ENCODE data around the gene PRDM16. TPM values are rescaled to one million over a fixed set of nuclear protein-coding genes. Genes with fewer than 3 reads are reported as not detected.
A peak's percentile ranks its signal among the peaks of the same experiment; 100 is the strongest.

PRDM16 gene
- total RNA-seq, 1 experiment from 2014 or later, result 0.95 TPM

DNA sequence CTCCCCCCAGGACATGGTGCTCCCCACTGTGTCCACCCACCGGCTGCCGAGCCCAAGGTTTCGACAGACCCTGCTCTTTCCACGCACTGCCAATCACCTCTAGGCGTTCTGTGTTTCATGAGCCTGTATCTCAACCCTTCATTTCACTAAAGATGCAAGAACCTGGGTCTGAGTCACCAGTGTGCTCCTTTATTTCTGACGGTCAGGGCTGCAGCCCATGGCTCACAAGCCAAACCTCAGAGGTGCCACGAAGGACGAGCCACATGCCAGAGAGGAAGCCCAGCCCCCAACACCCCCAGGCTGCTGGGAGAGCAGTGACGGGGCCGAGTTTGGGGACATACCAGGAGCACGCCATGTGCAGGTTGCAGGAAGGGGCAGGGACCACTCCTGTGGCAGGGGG is 306.2 kb downstream of the PRDM16 start:
- Histone ChIP-seq H3K36me3 (no peaks in the 10 kb centered on the region), H3K4me3 (no peak overlapping the region), H3K27me3 (no peaks in the 10 kb centered on the region), H3K9me3 (no peaks in the 10 kb centered on the region)
- DNase-seq, result no peak

DNA sequence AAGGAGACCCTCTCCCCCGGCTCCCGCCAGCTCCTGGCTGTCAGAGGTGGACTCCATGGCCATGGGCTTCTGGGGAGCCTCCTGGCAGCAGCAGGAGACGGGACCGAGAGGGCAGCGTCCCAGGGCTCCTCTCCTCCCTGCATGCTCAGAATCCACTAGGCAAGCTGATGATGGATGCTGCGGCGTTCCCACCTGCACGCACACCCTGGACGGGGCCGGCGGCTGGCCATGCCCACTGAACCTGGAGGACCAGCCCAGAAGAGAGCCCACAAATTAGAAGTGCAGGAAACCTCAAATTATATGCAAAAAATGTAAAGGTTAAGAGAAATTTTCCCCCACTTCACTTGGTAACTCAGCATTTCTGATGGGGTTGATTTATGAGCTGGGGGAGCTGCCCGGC is 308.2 kb downstream of the PRDM16 start:
- no peaks in the 10 kb centered on the region for H3K36me3 ChIP-seq
- no peak overlapping the region for H3K4me3 ChIP-seq
- H3K9me3 ChIP-seq, result no peaks in the 10 kb centered on the region
- no peaks in the 10 kb centered on the region for H3K27me3 ChIP-seq
- DNase-seq, result no peak

DNA sequence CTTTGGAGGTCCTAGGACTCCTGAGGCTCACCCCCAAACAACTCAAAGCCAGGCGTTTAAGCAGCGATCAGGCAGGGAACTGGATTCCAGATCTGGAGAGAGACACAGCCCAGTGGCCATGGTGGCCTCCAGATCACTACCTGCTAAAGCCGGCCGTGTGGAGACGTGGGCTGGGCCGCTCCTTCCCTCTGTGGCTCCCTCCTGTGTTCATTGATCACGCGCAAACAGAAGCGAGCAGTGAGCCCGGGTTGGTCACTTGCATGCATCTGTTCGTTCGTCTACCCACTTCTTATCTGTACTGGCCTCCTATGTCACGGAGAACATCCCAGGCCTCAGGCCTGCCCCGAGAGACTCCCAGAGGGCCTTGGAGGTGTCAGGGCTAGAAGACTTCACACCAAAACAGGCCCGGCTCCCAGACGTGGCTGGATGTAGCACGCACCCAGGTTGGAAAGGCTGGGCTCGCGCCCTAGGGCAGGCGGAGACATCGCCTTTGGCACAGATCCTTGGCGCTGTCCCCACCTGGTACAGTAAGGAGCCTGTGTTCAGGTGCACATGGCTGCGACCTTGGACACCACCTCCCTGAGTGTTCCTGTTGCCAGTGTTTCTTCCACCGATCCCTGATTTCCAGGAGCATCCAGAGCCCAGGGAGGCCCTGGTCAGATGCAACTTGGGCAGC is 308.7 kb downstream of the PRDM16 start:
- DNase-seq, result no peak
- Histone ChIP-seq H3K9me3 (no peaks in the 10 kb centered on the region), H3K27me3 (no peaks in the 10 kb centered on the region), H3K4me3 (no peak overlapping the region), H3K36me3 (no peaks in the 10 kb centered on the region)

DNA sequence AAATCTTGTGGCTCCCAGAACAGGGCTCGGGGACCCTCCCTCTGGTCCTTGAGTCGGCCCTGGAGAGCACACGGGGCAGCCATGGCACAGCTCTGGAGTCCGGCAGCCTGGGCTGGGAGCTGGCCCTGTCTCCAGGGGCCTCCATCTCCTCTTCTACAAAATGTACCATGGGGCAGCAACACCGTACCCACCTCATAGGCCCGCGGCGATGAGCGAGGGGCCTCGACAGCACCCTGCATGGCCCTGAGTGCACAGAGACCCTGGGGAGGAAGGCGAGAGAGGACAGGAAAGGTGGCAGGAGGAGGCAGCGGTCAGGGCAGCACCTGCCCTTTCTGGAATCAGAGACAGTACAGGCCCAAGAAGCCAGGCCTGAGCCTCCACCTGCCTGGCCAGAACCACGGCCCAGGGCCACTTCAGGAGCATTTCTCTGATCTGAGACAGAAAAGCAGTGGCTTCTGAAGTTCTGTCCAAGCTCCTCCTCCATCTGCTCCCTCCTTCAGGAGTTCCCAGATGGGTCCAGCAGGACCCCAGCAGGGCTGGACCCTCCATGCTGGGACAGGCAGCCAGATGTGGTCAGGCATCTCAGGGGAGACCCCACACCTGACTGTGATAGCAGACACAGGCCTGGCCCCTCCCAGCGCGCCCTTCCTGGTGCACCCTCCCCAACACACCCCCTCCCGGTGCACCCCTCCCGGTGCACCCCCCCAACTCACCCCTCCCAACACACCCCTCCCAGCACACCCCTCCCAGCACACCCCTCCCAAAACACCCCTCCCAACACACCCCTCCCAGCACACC is 309.6 kb downstream of the PRDM16 start:
- H3K36me3 ChIP-seq, result no peaks in the 10 kb centered on the region
- no peaks in the 10 kb centered on the region for H3K9me3 ChIP-seq
- H3K4me3 ChIP-seq, result no peak overlapping the region
- DNase-seq, result no peak
- H3K27me3 ChIP-seq, result no peaks in the 10 kb centered on the region

DNA sequence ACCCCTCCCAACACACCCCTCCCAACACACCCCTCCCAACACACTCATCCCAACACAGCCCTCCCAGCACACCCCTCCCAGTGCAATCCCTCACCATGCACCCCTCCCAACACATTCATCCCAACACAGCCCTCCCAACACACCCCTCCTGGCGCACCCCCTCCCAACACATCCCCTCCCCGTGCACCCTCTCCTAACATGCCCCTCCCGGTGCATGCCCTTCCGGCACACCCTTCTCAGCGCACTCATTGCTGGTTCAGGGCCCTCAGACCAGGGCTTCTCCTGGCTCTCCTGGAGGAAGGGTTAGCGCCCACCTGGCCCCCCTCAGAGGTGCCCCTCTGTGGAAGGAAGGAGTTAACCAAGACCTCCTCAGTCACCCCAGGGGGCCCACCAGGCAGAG is 310.9 kb downstream of the PRDM16 start:
- H3K27me3 ChIP-seq, result no peaks in the 10 kb centered on the region
- no peak for DNase-seq

DNA sequence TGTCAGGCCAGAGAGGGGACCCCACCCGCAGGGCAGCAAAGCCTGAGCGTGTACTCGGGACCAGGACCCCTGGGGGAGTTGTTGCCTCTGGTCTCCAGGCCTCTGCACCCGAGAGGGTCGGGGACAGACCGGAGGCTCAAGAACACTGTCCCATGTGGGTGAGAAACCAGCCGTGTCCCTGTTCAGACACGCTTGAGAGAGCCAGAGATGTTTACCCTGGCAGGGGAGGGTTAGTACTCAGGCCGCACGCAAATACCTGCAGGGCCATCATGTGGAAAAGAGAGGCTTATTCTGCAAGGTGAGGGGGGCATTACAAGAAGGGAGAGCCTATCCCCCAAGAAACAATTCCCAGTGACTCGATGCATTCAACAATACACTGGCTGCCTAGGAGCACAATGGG is 311.5 kb downstream of the PRDM16 start:
- Histone ChIP-seq H3K36me3 (no peaks in the 10 kb centered on the region), H3K4me3 (no peak overlapping the region), H3K9me3 (no peaks in the 10 kb centered on the region), H3K27me3 (no peaks in the 10 kb centered on the region)
- no peak for DNase-seq

More for the DNA sequence above, 310.9 kb downstream of the PRDM16 start:
- no peak overlapping the region for H3K4me3 ChIP-seq
- H3K36me3 ChIP-seq, result no peaks in the 10 kb centered on the region
- no peaks in the 10 kb centered on the region for H3K9me3 ChIP-seq

DNA sequence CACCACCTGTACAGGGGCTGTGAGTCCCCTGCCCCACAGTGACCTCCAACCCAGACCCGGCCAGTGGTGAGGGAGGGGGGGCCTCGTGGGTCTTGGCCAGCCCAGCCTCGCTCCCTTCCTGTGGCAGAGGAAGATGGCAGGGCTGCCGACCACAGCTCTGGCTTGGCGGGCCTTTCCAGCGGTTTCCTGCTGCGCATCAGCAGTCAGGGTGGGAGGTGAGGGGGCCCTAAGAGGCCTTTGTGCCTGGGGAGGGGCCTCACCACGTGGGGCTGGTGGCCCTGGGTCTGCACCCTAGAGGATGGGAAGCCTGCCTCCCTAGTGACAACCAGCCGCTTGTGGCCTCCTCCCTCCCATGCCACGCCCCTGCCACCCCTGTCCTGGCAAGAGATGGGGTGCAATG is 312.9 kb downstream of the PRDM16 start:
- no peak for DNase-seq
- H3K27me3 ChIP-seq, result no peaks in the 10 kb centered on the region

DNA sequence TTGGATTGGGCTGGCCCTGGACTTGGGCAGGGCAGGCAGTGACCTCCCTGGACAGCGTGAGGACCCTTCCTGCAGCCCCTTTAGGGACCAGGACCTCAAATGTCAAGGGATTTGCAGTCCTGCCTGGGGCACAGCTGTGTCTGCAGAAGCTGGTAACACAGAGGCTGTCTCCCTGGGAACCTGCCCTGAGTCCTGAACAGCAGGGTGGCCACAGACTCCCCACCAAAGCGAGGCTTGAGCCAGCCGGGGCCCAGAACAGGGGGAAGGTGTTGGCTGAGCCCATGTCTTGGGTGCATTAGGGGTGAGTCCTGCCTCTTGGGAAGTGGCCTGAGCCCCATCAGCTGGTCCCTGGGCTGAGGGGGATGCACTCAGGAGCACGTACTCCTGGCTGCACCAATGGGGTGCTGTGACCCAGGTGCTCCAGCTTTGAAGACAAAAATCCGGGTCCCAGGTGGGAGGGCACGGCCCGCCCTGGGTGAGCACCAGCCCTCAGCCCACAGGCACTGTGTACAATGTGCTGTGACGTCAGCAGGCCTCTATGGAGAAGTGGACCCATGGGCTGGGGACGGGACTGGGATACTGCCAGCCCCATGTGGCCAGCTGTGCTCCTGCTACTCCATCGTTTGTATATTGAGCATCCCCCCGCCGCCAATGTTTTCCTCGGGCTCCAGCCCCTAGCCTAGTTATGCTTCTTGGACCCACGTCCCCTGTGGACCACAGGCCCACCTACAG is 313.5 kb downstream of the PRDM16 start:
- Histone ChIP-seq H3K9me3 (no peaks in the 10 kb centered on the region), H3K36me3 (no peaks in the 10 kb centered on the region), H3K4me3 (no peak overlapping the region), H3K27me3 (no peaks in the 10 kb centered on the region)
- no peak for DNase-seq

More for the DNA sequence above, 312.9 kb downstream of the PRDM16 start:
- H3K36me3 ChIP-seq, result no peaks in the 10 kb centered on the region
- H3K9me3 ChIP-seq, result no peaks in the 10 kb centered on the region
- no peak overlapping the region for H3K4me3 ChIP-seq

DNA sequence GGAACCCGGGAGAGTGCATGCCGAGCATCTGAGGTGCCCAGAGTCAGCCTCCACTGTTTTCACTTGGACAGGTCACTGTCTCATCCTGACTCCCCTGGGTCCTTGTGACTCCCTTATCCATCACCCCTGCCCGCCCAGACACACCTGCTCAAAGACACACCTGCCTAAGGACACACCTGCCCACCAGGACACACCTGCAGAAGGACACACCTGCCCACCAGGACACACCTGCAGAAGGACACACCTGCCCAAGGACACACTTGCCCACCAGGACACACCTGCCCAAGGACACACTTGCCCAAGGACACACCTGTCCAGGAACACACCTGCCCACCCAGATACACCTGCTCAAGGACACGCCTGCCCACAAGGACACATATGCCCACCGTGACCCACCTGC is 314.7 kb downstream of the PRDM16 start:
- no peak for DNase-seq

DNA sequence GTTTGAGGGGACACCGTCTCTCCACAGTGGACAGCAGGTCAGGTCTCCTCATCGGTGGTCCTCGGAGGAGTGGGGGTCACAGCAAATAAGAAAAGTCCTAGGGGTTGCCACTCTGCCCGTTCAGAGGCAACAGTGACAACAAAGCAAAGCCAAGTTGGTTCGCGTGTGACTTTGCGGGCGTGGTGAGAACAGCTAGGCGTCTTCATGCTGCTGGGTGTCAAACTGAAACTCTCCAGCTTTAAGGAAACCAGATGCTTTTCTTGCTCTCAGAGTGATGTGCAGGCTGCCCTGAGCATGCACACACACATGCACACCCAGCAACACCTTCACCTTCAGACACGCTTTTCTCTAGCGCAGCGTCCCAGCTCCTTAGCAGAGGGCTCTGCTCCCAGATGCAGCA is 315.4 kb downstream of the PRDM16 start:
- peak; percentile 18 for DNase-seq
- Histone ChIP-seq H3K36me3 (no peaks in the 10 kb centered on the region), H3K9me3 (no peaks in the 10 kb centered on the region)

More for the DNA sequence above, 314.7 kb downstream of the PRDM16 start:
- Histone ChIP-seq H3K4me3 (no peak overlapping the region), H3K36me3 (no peaks in the 10 kb centered on the region), H3K9me3 (no peaks in the 10 kb centered on the region), H3K27me3 (no peaks in the 10 kb centered on the region)

DNA sequence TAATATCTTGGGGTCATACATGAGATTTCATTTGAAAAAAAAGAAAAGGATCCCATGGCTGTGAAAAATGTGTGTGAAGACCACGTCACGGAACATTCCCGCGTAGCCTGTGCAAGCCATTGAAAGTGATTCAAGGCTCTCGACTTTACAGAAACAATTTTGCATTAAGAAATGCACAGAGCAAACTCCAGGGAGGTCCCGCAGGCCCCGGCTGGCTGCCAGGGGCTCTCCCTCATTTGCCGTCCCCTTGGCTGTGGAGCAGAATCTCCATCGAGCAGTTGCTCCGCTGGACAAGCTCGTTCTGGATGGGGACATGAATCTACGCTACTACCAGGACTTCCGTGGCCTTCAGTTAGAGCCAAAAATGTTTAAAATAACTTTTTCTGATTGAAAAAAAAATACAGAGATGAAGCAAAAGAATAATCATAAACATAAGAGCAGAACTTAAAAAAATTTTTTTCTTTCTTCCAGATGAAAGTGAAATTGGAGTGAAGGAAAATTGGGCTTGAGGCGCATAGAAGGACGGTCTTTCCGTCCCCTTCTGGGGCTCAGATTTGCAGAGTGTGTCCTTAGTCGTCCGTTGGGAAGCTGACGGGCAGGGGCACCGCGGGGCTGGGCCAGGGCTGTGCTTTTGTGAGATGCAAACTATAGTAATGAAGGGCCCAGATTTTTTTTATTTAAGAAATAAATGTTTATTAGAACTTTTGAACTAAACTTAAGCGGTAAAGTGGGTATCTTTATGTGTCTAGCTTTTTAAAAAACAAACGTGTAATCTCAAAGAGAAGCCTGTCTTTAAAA is 317.4 kb downstream of the PRDM16 start:
- Histone ChIP-seq H3K36me3 (no peaks in the 10 kb centered on the region), H3K9me3 (no peaks in the 10 kb centered on the region), H3K27me3 (no peaks in the 10 kb centered on the region), H3K4me3 (no peak overlapping the region)
- no peak for DNase-seq

More for the DNA sequence above, 315.4 kb downstream of the PRDM16 start:
- H3K27me3 ChIP-seq, result no peaks in the 10 kb centered on the region
- H3K4me3 ChIP-seq, result no peak overlapping the region

DNA sequence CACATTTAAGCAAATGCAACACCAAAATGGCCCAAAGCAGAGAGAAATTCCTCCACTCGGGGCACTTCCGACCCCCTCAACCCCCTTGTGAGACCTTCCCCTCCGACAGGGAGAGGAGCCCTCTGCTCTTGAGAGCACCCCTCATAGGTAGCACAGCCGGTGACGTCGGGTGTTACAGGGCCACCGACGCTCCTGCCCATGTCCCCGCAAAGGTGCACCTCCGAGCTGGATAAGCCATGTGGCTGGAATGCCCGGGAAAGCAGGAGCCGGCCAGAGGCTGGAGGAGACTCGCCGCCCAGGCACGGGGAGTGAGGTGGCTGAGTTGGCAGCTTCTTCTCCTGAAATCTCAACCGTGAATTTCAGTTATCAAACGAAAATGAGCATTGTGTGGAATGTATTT is 318.4 kb downstream of the PRDM16 start:
- H3K9me3 ChIP-seq, result no peaks in the 10 kb centered on the region
- peak; percentile 13 for DNase-seq
- no peaks in the 10 kb centered on the region for H3K36me3 ChIP-seq
- no peaks in the 10 kb centered on the region for H3K27me3 ChIP-seq
- H3K4me3 ChIP-seq, result no peak overlapping the region

DNA sequence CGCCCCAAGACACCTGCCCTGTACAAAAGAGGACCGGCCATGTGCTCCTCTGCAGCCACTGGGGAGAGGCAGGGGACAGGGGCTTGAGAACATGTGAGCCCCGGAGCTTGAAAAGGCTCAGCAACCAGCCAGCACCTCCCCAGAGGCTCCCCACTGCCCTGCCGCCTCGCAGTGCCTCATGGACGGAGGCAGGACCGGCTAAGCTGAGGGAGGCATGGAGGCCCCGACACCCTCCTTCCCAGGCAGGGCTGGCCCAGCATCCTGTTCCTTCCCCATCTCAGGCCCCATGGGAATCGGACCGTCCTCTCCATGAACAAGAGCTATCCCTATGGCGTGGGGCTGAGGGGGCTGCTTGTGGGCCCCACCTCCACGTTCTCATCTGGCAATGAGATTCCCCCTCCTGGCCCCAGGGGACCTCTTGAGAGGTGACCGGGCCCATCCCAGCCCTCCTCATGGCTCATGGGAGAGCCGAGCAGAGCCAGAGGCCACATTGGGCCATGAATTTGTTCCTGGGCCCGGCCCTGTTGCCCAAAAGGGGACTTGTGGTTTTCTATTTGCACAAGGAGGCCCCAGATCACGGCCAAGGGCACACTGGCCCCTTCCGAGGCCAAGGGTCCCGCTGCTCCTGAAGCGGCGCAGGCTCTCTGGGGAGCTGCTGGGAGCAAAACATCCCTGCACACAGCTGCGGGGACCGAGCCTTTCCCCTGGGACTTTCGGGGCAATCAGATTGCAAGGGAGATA is 320.3 kb downstream of the PRDM16 start:
- H3K4me3 ChIP-seq, result no peak overlapping the region
- no peaks in the 10 kb centered on the region for H3K9me3 ChIP-seq
- no peaks in the 10 kb centered on the region for H3K36me3 ChIP-seq
- no peak for DNase-seq
- no peaks in the 10 kb centered on the region for H3K27me3 ChIP-seq

DNA sequence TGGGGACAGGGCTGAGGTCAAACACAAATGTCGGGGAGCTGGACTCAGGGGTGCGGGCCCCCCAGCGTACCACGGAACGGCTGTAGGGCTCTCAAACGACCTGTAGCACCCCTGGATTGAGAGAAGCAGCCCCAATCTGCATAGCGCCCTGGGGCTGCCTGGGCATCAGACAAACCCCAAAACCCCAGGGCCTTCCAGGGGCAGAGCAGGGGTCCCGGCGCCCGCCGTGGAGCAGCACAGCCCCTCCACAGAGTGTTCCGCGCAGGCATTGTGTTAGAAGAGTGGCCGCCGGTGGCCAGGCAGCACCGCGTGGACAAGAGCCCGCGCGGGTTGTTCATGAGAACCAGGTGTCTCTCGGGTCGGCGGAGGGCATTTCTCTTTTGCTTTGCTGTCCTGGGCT is 321.3 kb downstream of the PRDM16 start:
- no peak overlapping the region for H3K4me3 ChIP-seq
- no peaks in the 10 kb centered on the region for H3K36me3 ChIP-seq
- no peak for DNase-seq
- H3K9me3 ChIP-seq, result no peaks in the 10 kb centered on the region
- H3K27me3 ChIP-seq, result no peaks in the 10 kb centered on the region

DNA sequence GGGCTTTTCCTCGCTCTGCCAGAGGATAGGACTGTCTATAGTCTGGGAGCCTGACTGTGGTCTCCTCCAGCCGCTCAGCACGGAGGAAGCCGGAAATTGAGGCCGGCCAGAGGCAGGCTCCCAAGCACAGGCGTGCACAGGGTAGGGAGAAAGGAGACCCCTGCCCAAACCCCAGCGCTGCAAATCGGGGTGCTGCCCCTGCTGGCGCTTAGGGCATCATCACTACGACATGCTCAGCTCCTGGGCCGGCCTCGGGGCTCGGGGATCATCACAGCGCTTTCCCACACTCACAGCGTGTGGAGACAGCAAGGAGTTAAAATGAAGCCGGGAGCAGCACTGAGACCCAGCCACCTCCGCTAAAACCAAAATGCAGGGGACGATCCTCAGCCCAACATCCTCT is 322.7 kb downstream of the PRDM16 start:
- no peaks in the 10 kb centered on the region for H3K36me3 ChIP-seq
- DNase-seq, result no peak
- no peaks in the 10 kb centered on the region for H3K27me3 ChIP-seq
- no peaks in the 10 kb centered on the region for H3K9me3 ChIP-seq
- H3K4me3 ChIP-seq, result no peak overlapping the region

Measured in MG63 (cell line).